ENCODE measurements around the gene MTUS2.

The MTUS2 gene

GRCh38 chr13:28859069-28859468, 38.9 kb downstream of the MTUS2 start:
- no peak for DNase-seq (ENCODE audit: low read depth)

DNA sequence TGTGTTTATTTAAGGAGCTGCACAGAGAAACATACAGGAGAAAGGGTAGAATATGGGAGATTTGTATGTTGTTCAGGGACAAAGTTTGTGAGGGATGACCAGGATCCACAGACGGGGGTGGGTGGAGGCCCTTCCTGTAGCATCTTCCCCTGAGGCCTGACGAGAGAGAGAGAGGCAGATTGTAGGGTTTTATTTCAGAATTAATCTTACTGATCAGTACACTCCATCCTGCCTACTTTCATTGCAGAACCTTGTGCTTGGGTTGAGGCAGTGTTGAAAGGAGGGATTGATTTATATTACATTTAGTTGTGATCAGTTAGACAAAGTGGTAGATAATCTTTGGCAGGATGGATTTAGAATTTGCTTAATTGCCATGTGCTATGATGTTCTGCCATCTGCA, 39.6 kb downstream of the MTUS2 start:
- DNase-seq (ENCODE audit: low read depth): no peak

DNA sequence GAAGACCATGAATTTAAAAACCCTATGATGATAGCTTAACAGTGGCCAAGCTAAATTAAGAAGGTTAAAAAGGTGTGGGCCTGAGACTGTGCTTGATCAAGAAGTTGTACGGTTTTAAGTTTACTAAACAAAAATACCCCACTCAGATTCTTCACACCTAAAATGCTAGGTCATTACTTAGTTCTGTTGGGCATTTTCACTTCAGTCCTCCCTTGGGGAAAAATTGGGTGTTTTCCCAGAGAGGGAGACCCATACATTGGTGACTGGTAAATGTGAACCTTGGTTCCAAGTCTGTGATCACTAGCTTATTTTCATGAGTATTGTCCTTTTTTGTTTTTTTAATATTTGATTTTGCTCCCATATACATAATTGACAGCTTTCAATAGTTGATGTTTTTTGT, 44.4 kb downstream of the MTUS2 start:
- no peak for DNase-seq (ENCODE audit: low read depth)

DNA sequence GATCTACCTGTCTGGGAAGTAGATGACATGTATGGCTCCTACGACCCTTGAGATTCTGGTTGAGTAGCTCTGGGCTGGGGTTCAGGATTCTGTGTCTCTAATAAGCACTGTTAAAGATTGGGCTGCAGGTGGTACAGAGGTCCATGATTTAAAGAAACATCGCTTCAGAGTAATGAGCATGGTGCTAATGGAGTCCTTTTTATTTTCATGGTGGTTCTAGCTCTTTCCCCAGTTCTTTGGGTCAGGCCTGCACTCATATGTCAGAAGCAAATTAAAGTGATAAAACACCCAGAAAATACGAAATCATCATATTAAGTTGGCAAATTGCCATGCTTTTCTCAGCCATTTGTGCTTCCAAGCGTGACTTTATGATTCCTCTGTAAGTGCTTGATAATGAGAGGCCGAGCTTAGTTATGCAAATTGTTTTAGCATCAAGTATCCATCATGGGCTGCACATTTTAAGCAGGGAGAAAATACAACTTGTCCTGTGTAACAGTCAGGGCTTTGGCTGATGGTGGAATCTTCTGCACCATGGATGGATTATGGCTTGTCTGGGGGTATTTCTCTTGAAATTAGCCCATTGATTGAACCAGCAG, 45.1 kb downstream of the MTUS2 start:
- no peak for DNase-seq (ENCODE audit: low read depth)

- no peak for DNase-seq (ENCODE audit: low read depth)
These were observed 45.8 kb downstream of the MTUS2 start for GRCh38 chr13:28865951-28866350.

GRCh38 chr13:28866932-28867331, 46.8 kb downstream of the MTUS2 start:
- DNase-seq (ENCODE audit: low read depth): no peak

DNA sequence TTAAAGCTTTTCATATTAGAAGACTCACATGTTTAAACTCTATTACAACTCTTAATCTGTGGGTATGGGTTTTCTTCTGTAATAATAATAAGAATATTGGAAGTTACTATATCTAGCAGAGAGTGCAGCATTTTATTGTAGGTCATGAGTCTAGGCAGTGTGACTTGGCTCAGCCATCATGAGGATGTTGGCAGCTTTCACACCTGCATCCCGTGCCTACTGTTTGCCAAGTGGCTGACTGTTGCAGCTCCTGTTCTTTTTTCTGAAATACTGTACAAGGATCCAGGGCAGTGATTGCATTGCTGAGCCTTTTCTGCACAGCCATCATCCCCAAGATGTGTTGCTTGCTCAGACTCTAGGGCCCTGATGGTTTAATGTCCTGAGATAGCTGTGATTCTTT, 47.4 kb downstream of the MTUS2 start:
- no peak for DNase-seq (ENCODE audit: low read depth)

GRCh38 chr13:28872427-28873176, 52.5 kb downstream of the MTUS2 start:
- DNase-seq (ENCODE audit: low read depth): no peak

DNA sequence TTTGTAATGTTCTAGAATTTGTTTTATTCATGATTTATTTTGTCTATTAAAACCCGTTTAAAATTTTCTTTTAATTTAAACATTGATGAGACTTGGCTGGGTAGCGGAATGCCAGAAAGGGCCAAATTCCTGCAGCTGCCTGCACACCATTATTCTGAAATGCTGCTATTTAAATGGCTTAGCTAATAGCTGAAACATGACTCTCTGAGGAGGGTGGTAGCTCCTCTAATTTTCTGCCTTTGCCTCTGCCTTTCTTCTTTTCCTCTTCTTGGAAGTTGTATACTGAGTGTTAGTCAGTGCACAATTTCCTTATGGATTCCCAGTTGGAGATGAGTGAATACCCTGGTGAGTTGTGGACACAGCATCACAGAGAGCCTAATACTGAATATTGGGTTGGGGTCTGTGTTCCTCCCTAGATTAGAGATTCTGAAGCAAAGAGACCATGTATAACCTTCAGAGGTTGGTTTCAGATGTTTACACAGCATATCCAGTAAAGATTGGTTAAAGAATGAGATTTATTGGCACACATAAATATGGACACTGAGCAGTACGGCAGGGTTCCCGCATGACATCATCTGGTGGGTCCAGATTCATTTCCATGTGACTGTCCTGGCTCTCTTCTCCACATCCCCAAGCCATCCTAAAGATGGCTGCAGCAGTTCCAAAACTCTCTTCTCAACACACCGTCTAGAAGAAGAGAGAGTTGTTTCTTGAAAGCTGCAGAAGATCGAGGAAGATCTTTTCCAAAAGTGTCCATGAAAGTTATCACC, 55.9 kb downstream of the MTUS2 start:
- DNase-seq (ENCODE audit: low read depth): no peak

GRCh38 chr13:28877408-28877807, 57.3 kb downstream of the MTUS2 start:
- no peak for DNase-seq (ENCODE audit: low read depth)

- no peak for DNase-seq (ENCODE audit: low read depth)
These were observed 65.0 kb downstream of the MTUS2 start for GRCh38 chr13:28885181-28885580.

- DNase-seq (ENCODE audit: low read depth): no peak
These were observed 69.1 kb downstream of the MTUS2 start for GRCh38 chr13:28889086-28889732.

DNA sequence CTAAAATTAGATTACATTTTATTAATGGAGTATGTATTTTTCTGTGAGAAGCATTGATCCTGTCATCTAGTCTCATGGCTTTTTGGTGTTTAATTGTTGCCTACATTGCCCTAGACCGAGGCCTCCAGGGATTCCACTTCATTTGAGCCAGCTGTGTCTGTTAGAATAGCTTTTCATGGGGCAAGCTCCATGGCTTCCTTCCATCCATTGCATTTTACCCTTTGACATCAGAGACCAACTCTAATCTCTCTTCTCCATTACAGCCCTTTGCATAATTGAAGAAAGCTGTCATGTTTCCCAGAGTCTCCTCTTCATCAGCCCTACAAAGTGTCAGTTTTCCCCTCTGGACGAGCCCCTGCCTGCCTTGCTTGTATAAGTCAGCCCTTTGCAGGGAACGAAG, 70.6 kb downstream of the MTUS2 start:
- DNase-seq (ENCODE audit: low read depth): no peak

GRCh38 chr13:28918030-28918429, 97.9 kb downstream of the MTUS2 start:
- no peak for DNase-seq (ENCODE audit: low read depth)

- no peak for DNase-seq (ENCODE audit: low read depth)
These were observed 102.2 kb downstream of the MTUS2 start for GRCh38 chr13:28922341-28922740.

DNA sequence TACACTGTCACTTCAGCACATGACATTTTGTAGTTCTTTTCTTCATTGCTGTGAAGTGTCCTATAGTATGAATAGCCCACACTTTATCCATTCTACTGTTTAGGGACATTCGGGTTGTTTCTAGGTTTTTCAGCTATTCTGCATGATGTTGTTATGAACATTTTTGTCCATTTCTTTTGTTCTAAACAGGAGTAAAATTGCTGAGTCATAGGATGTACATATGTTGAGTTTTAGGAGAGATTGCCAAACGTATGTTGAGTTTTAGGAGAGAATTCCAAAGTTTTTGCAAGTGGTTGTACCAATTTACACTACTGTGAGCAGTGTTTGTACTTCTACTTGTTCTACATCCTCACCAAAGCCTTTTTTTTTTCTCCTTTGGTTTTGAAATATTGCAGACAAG, 115.0 kb downstream of the MTUS2 start:
- DNase-seq (ENCODE audit: low read depth): no peak

GRCh38 chr13:28942906-28943305, 122.8 kb downstream of the MTUS2 start:
- DNase-seq (ENCODE audit: low read depth): no peak

DNA sequence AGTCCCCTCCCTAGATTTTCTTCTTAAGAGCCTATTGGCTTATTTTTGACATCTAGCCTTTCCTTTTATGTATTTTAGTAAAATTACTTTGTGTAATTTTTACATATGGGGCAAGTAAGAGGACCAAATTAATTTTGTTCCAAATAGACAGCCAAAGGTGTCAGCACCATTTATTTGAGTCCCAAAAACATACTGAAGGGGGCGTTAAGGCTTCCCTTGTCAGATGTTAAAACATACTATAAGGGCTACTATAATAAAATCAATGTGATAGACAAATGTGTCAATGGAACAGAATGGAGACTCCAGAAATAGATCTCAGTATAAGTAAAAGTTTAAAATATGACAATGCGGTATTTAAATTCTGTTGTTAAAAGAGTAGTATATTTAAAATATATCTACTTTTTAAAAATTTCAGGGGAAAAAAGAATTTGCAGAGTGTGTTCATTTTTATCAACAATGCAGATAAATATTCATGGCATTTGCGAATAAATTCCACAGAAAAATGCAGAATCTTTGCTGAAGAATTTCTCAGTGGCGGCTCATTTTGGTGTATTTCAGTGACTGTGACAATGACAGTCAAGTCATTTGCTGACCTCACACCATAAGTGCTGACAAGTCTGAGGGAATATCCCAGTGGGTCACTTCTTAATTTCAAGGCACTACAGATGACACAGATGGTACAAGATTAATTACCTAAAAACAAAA, 133.7 kb downstream of the MTUS2 start:
- no peak for DNase-seq (ENCODE audit: low read depth)

GRCh38 chr13:28954419-28954725, 134.2 kb downstream of the MTUS2 start:
- no peak for DNase-seq (ENCODE audit: low read depth)

DNA sequence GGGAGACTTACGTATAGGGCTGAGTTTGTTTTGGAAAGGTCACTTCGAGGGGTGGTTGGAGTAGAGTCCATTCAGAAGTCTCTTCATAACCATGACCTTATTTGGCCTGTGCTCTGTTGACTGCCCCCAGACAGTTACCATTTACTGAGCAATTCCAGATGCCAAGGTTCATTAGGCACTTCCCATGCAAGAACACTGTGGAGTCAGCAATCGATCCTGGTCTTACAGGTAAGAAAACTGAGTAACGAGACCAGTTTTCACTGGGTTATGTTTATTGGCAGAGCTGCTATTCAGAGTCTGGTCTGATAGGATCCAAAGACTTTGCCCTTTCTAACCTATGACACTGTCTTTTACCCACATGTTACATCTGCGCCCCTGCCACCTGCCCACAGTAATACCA, 134.7 kb downstream of the MTUS2 start:
- no peak for DNase-seq (ENCODE audit: low read depth)

GRCh38 chr13:28955264-28955966, 135.3 kb downstream of the MTUS2 start:
- no peak for DNase-seq (ENCODE audit: low read depth)

DNA sequence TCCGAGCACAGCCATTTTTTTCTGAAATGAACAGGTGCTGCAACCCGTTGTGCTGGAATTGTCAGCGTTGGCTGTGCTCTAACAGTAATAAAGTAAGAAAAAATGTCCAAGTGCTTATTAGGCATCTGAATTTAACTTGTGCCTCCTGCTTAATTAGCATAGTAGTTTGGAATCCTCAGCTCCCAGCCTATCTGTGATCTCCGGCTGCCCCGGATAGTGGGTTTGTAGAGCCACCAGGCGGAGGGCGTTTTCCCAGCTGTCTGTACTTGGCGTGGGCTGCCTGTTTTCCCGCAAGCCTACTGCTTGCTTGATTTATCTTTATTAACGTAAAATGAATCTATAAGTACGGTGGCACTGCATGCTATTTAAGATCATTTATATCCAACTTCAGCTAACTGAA, 137.9 kb downstream of the MTUS2 start:
- no peak for DNase-seq (ENCODE audit: low read depth)

Measured in HS-27A (cell line).